Stimulated activated CD4-positive, alpha-beta T cell treated with anti-CD3 and anti-CD28 coated beads, TNF-alpha, amount 100 ng/mL, for 48 hours (primary cell): ENCODE results near the gene PRKCZ.

ENCODE experiments used
- DNase-seq, 3 donors: peaks; one replicate each; pipeline ENCODE4 v3.0.0-alpha.2; 2020; ENCODE audit warnings: low read depth in 3 of 3

PRKCZ gene

GRCh38 chr1:2049718-2050431 lies at the start of gene PRKCZ:
Gene PRKCZ, plus strand, starts transcription at chr1:2050411. Its CDS starts 220 bp downstream, at chr1:2050631.
- peak; percentile 78 to 93 (median 86) for DNase-seq

- no peak for DNase-seq
These were observed 49.8 kb upstream of the PRKCZ start for GRCh38 chr1:2000432-2000831.

- no peak for DNase-seq
These were observed 49.4 kb upstream of the PRKCZ start for GRCh38 chr1:2000850-2001249.

- DNase-seq: no peak
These were observed 48.3 kb upstream of the PRKCZ start for GRCh38 chr1:2001773-2002411.

- peak in 1 of 3 donors; percentile 6 for DNase-seq
These were observed 46.6 kb upstream of the PRKCZ start, which contains the start of gene CFAP74 for GRCh38 chr1:2003541-2004131. Gene CFAP74, minus strand, starts transcription at chr1:2003786. Its CDS starts 12,830 bp downstream, at chr1:1990956.

GRCh38 chr1:2004856-2005255 lies 45.4 kb upstream of the PRKCZ start:
- DNase-seq: no peak

- no peak for DNase-seq
These were observed 40.8 kb upstream of the PRKCZ start for GRCh38 chr1:2009101-2010053.

- no peak for DNase-seq
These were observed 36.0 kb upstream of the PRKCZ start for GRCh38 chr1:2014181-2014580.

GRCh38 chr1:2014741-2015735 lies 35.2 kb upstream of the PRKCZ start:
- no peak for DNase-seq

- no peak for DNase-seq
These were observed 34.1 kb upstream of the PRKCZ start for GRCh38 chr1:2016123-2016522.

- no peak for DNase-seq
These were observed 31.7 kb upstream of the PRKCZ start for GRCh38 chr1:2018217-2019171.

GRCh38 chr1:2019172-2019543 lies 31.1 kb upstream of the PRKCZ start, which contains the start of gene GABRD:
Gene GABRD, plus strand, starts transcription at chr1:2019345. Its CDS starts 79 bp downstream, at chr1:2019424.
- DNase-seq: no peak

GRCh38 chr1:2019571-2020309 lies 30.5 kb upstream of the PRKCZ start:
- DNase-seq: no peak

- DNase-seq: no peak
These were observed 29.9 kb upstream of the PRKCZ start for GRCh38 chr1:2020310-2020655.

GRCh38 chr1:2021550-2021949 lies 28.7 kb upstream of the PRKCZ start:
- DNase-seq: no peak

GRCh38 chr1:2022063-2022770 lies 28.0 kb upstream of the PRKCZ start:
- DNase-seq: no peak

- DNase-seq: no peak
These were observed 27.0 kb upstream of the PRKCZ start for GRCh38 chr1:2023187-2023586.

GRCh38 chr1:2024451-2024850 lies 25.8 kb upstream of the PRKCZ start:
- no peak for DNase-seq
